ENCODE results near the gene MIOX.

MIOX gene

GRCh38 chr22:50465066-50465930, 21.4 kb upstream of the MIOX start:
- no peaks in the 10 kb centered on the region for H3K27me3 Mint-ChIP-seq
- ATAC-seq (no peak), DNase-seq (no peak)
- no peaks in the 10 kb centered on the region for H3K9me3 Mint-ChIP-seq
- no peak overlapping the region for H3K4me3 Mint-ChIP-seq
- H3K27ac Mint-ChIP-seq: peak overlapping the region in 1 of 2 donors; percentile 26
- peaks cover 45% of the 10 kb centered on the region for H3K4me1 Mint-ChIP-seq

GRCh38 chr22:50467341-50467740, 19.3 kb upstream of the MIOX start:
- DNase-seq (no peak), ATAC-seq (no peak)
- Mint-ChIP-seq H3K27me3 (no peaks in the 10 kb centered on the region), H3K9me3 (no peaks in the 10 kb centered on the region), H3K27ac (no peak overlapping the region), H3K4me3 (peak overlapping the region in 1 of 2 donors; percentile 80), H3K4me1 (peaks cover 66% of the 10 kb centered on the region)

GRCh38 chr22:50467773-50468440, 18.8 kb upstream of the MIOX start:
- DNase-seq (no peak), ATAC-seq (no peak)
- Mint-ChIP-seq H3K27ac (peak overlapping the region in 1 of 2 donors; percentile 48), H3K9me3 (no peaks in the 10 kb centered on the region), H3K4me1 (peaks cover 71% of the 10 kb centered on the region), H3K4me3 (peak overlapping the region in 1 of 2 donors; percentile 80), H3K27me3 (no peaks in the 10 kb centered on the region)

- ATAC-seq (no peak), DNase-seq (no peak)
- Mint-ChIP-seq H3K27me3 (no peaks in the 10 kb centered on the region), H3K9me3 (no peaks in the 10 kb centered on the region), H3K4me1 (peaks cover 79% of the 10 kb centered on the region), H3K4me3 (peak overlapping the region; percentile 80 to 98), H3K27ac (peak overlapping the region; percentile 22 to 96)
Measured at GRCh38 chr22:50468626-50469025, 18.0 kb upstream of the MIOX start.

- Mint-ChIP-seq H3K4me1 (peaks cover 85% of the 10 kb centered on the region), H3K27ac (peak overlapping the region; percentile 89 to 96), H3K9me3 (no peaks in the 10 kb centered on the region), H3K4me3 (peak overlapping the region; percentile 80 to 98), H3K27me3 (no peaks in the 10 kb centered on the region)
- DNase-seq: peak; percentile 96 to 99
- peak; percentile 90 for ATAC-seq
Measured at GRCh38 chr22:50469377-50470305, 17.0 kb upstream of the MIOX start.

GRCh38 chr22:50470491-50470890, 16.2 kb upstream of the MIOX start:
- DNase-seq: no peak
- ATAC-seq: no peak
- peak overlapping the region; percentile 80 to 98 for H3K4me3 Mint-ChIP-seq
- no peaks in the 10 kb centered on the region for H3K27me3 Mint-ChIP-seq
- H3K9me3 Mint-ChIP-seq: no peaks in the 10 kb centered on the region
- H3K4me1 Mint-ChIP-seq: peaks cover 90% of the 10 kb centered on the region
- peak overlapping the region; percentile 89 for H3K27ac Mint-ChIP-seq

- peak overlapping the region; percentile 86 to 89 for H3K27ac Mint-ChIP-seq
- H3K4me3 Mint-ChIP-seq: peak overlapping the region; percentile 80 to 98
- ATAC-seq: no peak
- DNase-seq: no peak
- peaks cover 87% of the 10 kb centered on the region for H3K4me1 Mint-ChIP-seq
- H3K27me3 Mint-ChIP-seq: no peaks in the 10 kb centered on the region
- no peaks in the 10 kb centered on the region for H3K9me3 Mint-ChIP-seq
Measured at GRCh38 chr22:50471197-50471847, 15.3 kb upstream of the MIOX start.

GRCh38 chr22:50471962-50472361, 14.7 kb upstream of the MIOX start:
- Mint-ChIP-seq H3K9me3 (no peaks in the 10 kb centered on the region), H3K27ac (peak overlapping the region in 1 of 2 donors; percentile 35), H3K27me3 (no peaks in the 10 kb centered on the region), H3K4me3 (peak overlapping the region; percentile 91 to 98), H3K4me1 (peaks cover 85% of the 10 kb centered on the region)
- no peak for ATAC-seq
- no peak for DNase-seq

- ATAC-seq: peak; percentile 31
- Mint-ChIP-seq H3K27me3 (no peaks in the 10 kb centered on the region), H3K4me3 (peak overlapping the region; percentile 91 to 98), H3K27ac (peak overlapping the region; percentile 71 to 78), H3K9me3 (no peaks in the 10 kb centered on the region), H3K4me1 (peaks cover 75% of the 10 kb centered on the region)
- DNase-seq: peak; percentile 59 to 65
Measured at GRCh38 chr22:50473088-50473487, 13.6 kb upstream of the MIOX start.

GRCh38 chr22:50473855-50474671, 12.6 kb upstream of the MIOX start:
- Mint-ChIP-seq H3K9me3 (no peaks in the 10 kb centered on the region), H3K27ac (peak overlapping the region; percentile 31 to 92), H3K4me3 (peak overlapping the region; percentile 91 to 98), H3K27me3 (no peaks in the 10 kb centered on the region), H3K4me1 (peaks cover 65% of the 10 kb centered on the region)
- DNase-seq (peak; percentile 46 to 64), ATAC-seq (no peak)

GRCh38 chr22:50474710-50475651, 11.7 kb upstream of the MIOX start, which contains the start of gene SBF1:
Gene SBF1, minus strand, starts transcription at chr22:50475035. Its CDS starts 195 bp downstream, at chr22:50474840.
- peak; percentile 87 to 89 for DNase-seq
- H3K27me3 Mint-ChIP-seq: peaks cover 6% of the 10 kb centered on the region
- peak within 1 kb of the TSS; percentile 91 to 98 for H3K4me3 Mint-ChIP-seq
- no peaks in the 10 kb centered on the region for H3K9me3 Mint-ChIP-seq
- peaks cover 60% of the 10 kb centered on the region for H3K4me1 Mint-ChIP-seq
- peak within 1 kb of the TSS; percentile 51 to 92 for H3K27ac Mint-ChIP-seq
- peak; percentile 70 for ATAC-seq

- Mint-ChIP-seq H3K27me3 (peaks cover 12% of the 10 kb centered on the region), H3K4me1 (peaks cover 60% of the 10 kb centered on the region), H3K27ac (peak overlapping the region in 1 of 2 donors; percentile 39), H3K9me3 (no peaks in the 10 kb centered on the region), H3K4me3 (peak overlapping the region; percentile 76 to 77)
- DNase-seq: no peak
- no peak for ATAC-seq
Measured at GRCh38 chr22:50475652-50476002, 11.0 kb upstream of the MIOX start.

- DNase-seq: no peak
- Mint-ChIP-seq H3K4me3 (peak overlapping the region in 1 of 2 donors; percentile 16), H3K27me3 (peaks cover 15% of the 10 kb centered on the region), H3K27ac (peak overlapping the region in 1 of 2 donors; percentile 55), H3K9me3 (no peaks in the 10 kb centered on the region), H3K4me1 (peaks cover 47% of the 10 kb centered on the region)
- no peak for ATAC-seq
Measured at GRCh38 chr22:50476868-50477267, 9.8 kb upstream of the MIOX start.
